KMS-11 (cell line): Measurements from ENCODE around the gene RUNX3.

Experiments
- H2AFZ ChIP-seq: fragments of 200-600 bp; sonication (generic); 2 replicates; pipeline ENCODE4 v1.6.1; 2016; ENCODE audit warnings: antibody characterized with exemption, mixed run types, low read depth
- H3K27ac ChIP-seq: fragments of 200-600 bp; sonication (generic); 2 replicates; pipeline ENCODE4 v1.6.1; 2016; ENCODE audit warnings: mild to moderate bottlenecking, mixed run types
- H3K27me3 ChIP-seq: fragments of 200-600 bp; sonication (generic); 2 replicates; pipeline ENCODE4 v1.6.1; 2017; ENCODE audit warnings: mild to moderate bottlenecking, low read depth, mixed run types, moderate library complexity; ENCODE audit not compliant: insufficient read depth
- H3K36me3 ChIP-seq: fragments of 200-600 bp; sonication (generic); 2 replicates; pipeline ENCODE4 v1.6.1; 2017; ENCODE audit warnings: mild to moderate bottlenecking, mixed run types; ENCODE audit not compliant: insufficient read depth
- H3K4me1 ChIP-seq: fragments of 200-600 bp; sonication (generic); 2 replicates; pipeline ENCODE4 v1.6.1; 2016; ENCODE audit warnings: mild to moderate bottlenecking, low read depth, mixed run types; ENCODE audit not compliant: poor library complexity, severe bottlenecking
- H3K4me2 ChIP-seq: fragments of 200-600 bp; sonication (generic); 2 replicates; pipeline ENCODE4 v1.7.0; 2016; ENCODE audit warnings: mild to moderate bottlenecking, mixed run types
- H3K4me3 ChIP-seq: fragments of 200-600 bp; sonication (generic); IDR thresholded peaks from 2 replicates; pipeline ENCODE4 v1.6.1; 2017; ENCODE audit warnings: low read depth, low read length, mixed read lengths; ENCODE audit not compliant: insufficient read depth
- H3K79me2 ChIP-seq: fragments of 200-600 bp; sonication (generic); 2 replicates; pipeline ENCODE4 v1.6.1; 2016; ENCODE audit warnings: low read depth, mixed run types; ENCODE audit not compliant: insufficient read depth
- H3K9ac ChIP-seq: fragments of 200-600 bp; sonication (generic); 2 replicates; pipeline ENCODE4 v1.6.1; 2016; ENCODE audit warnings: mild to moderate bottlenecking, mixed run types
- H4K20me1 ChIP-seq: fragments of 200-600 bp; sonication (generic); 2 replicates; pipeline ENCODE4 v1.6.1; 2016; ENCODE audit warnings: mild to moderate bottlenecking, mixed run types; ENCODE audit not compliant: insufficient read depth
- CTCF ChIP-seq: fragments of 200-600 bp; sonication (generic); conservative IDR thresholded peaks from 2 replicates; pipeline ENCODE4 v1.6.1; 2017; ENCODE audit warnings: low read depth, mild to moderate bottlenecking, antibody characterized with exemption, low read length, moderate library complexity, mixed read lengths

RUNX3 gene

GRCh38 chr1:24945354-24946326 lies 15.6 kb upstream of the RUNX3 start:
- Histone ChIP-seq H4K20me1 (no peaks in the 10 kb centered on the region), H3K36me3 (no peaks in the 10 kb centered on the region), H3K4me2 (no peak overlapping the region), H3K4me3 (no peak overlapping the region), H2AFZ (no peak overlapping the region), H3K27me3 (no peaks in the 10 kb centered on the region), H3K4me1 (peaks cover 10% of the 10 kb centered on the region), H3K9ac (no peak overlapping the region), H3K79me2 (no peaks in the 10 kb centered on the region), H3K27ac (no peak overlapping the region)
- no peak for TF ChIP-seq CTCF

- H4K20me1 ChIP-seq = no peaks in the 10 kb centered on the region
- TF ChIP-seq CTCF = no peak
- H3K27me3 ChIP-seq = no peaks in the 10 kb centered on the region
- H3K36me3 ChIP-seq = no peaks in the 10 kb centered on the region
- H2AFZ ChIP-seq = no peak overlapping the region
- H3K27ac ChIP-seq = no peak overlapping the region
- no peak overlapping the region for H3K9ac ChIP-seq
- H3K4me3 ChIP-seq = no peak overlapping the region
- no peaks in the 10 kb centered on the region for H3K79me2 ChIP-seq
- peaks cover 10% of the 10 kb centered on the region for H3K4me1 ChIP-seq
- no peak overlapping the region for H3K4me2 ChIP-seq
Measured at GRCh38 chr1:24944318-24944717, 14.2 kb upstream of the RUNX3 start.

- Histone ChIP-seq H3K4me1 (peaks cover 6% of the 10 kb centered on the region), H2AFZ (no peak overlapping the region), H3K79me2 (no peaks in the 10 kb centered on the region), H3K27ac (no peak overlapping the region), H3K4me3 (no peak overlapping the region), H3K4me2 (no peak overlapping the region), H3K36me3 (no peaks in the 10 kb centered on the region), H3K27me3 (no peaks in the 10 kb centered on the region), H3K9ac (no peak overlapping the region), H4K20me1 (no peaks in the 10 kb centered on the region)
- no peak for TF ChIP-seq CTCF
Measured at GRCh38 chr1:24942789-24943188, 12.7 kb upstream of the RUNX3 start.

- Histone ChIP-seq H3K4me3 (no peak overlapping the region), H3K9ac (no peak overlapping the region), H3K36me3 (no peaks in the 10 kb centered on the region), H3K4me2 (no peak overlapping the region), H4K20me1 (no peaks in the 10 kb centered on the region), H3K27ac (no peak overlapping the region), H3K4me1 (no peaks in the 10 kb centered on the region), H3K27me3 (no peaks in the 10 kb centered on the region), H2AFZ (no peak overlapping the region), H3K79me2 (no peaks in the 10 kb centered on the region)
- no peak for TF ChIP-seq CTCF
Measured at GRCh38 chr1:24941564-24941963, 11.5 kb upstream of the RUNX3 start.
